Type B pancreatic cell (in vitro differentiated cells): ENCODE measurements around the gene NUDC. TPM values are rescaled to one million over a fixed set of nuclear protein-coding genes. Genes with fewer than 3 reads are reported as not detected.

Experiments
- DNase-seq: peaks from one replicate; pipeline ENCODE4 v3.0.0; 2021; ENCODE audit warnings: mixed read lengths; ENCODE audit not compliant: unreplicated experiment; ENCODE audit errors: extremely low spot score
- H3K27ac Mint-ChIP-seq: 2 replicates; pipeline ENCODE4 v1.8.0; 2021; ENCODE audit warnings: mild to moderate bottlenecking, mixed read lengths
- H3K27me3 Mint-ChIP-seq: 2 replicates; pipeline ENCODE4 v1.8.0; 2021; ENCODE audit warnings: mixed read lengths
- H3K36me3 Mint-ChIP-seq: 2 replicates; pipeline ENCODE4 v1.8.0; 2021; ENCODE audit warnings: mixed read lengths
- H3K4me1 Mint-ChIP-seq: one replicate; pipeline ENCODE4 v1.8.0; 2021; ENCODE audit warnings: mixed read lengths; ENCODE audit not compliant: unreplicated experiment
- H3K4me3 Mint-ChIP-seq: 2 replicates; pipeline ENCODE4 v1.8.0; 2021; ENCODE audit warnings: mild to moderate bottlenecking, mixed read lengths
- H3K9me3 Mint-ChIP-seq: 2 replicates; pipeline ENCODE4 v1.8.0; 2021; ENCODE audit warnings: mixed read lengths
- total RNA-seq: library from RNA; stranded (reverse); gene quantifications from 2 replicates; pipeline ENCODE4 v1.2.1, GENCODE V29; 2021; ENCODE audit warnings: low replicate concordance
- TF ChIP-seq, protein P1 (sequence below): fragments of 200-600 bp; sonication (generic); conservative IDR thresholded peaks from 2 replicates; pipeline ENCODE4 v1.5.0; 2021; ENCODE audit warnings: antibody characterized with exemption, mild to moderate bottlenecking

Gene NUDC
- total RNA-seq, 1 donor from 2014 or later: 82.7 TPM

DNA sequence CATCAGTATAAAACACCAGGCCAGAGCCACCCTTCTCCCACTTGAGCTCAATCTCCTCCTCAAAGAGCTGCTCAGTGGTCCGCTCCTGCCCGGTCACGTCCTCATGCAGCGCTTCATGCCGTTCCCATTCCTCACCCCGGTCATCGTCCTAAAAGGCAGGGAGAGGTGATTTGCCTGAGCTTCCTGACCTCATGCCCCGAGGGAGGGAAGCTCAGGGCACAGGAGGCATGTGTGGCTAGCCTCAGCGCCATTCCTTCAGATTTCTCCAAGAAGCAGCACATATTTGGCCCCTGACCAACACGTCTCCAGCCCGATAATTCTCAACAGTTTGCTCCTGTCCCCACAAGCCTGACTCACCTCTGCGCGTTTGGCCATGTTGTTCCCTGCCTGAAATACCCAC is 27.3 kb upstream of the NUDC start:
- Mint-ChIP-seq H3K9me3 (no peaks in the 10 kb centered on the region), H3K4me1 (peaks cover 13% of the 10 kb centered on the region), H3K4me3 (no peak overlapping the region), H3K27me3 (no peaks in the 10 kb centered on the region), H3K36me3 (peaks cover 19% of the 10 kb centered on the region), H3K27ac (peak overlapping the region; percentile 68)
- TF ChIP-seq, protein P1, sequence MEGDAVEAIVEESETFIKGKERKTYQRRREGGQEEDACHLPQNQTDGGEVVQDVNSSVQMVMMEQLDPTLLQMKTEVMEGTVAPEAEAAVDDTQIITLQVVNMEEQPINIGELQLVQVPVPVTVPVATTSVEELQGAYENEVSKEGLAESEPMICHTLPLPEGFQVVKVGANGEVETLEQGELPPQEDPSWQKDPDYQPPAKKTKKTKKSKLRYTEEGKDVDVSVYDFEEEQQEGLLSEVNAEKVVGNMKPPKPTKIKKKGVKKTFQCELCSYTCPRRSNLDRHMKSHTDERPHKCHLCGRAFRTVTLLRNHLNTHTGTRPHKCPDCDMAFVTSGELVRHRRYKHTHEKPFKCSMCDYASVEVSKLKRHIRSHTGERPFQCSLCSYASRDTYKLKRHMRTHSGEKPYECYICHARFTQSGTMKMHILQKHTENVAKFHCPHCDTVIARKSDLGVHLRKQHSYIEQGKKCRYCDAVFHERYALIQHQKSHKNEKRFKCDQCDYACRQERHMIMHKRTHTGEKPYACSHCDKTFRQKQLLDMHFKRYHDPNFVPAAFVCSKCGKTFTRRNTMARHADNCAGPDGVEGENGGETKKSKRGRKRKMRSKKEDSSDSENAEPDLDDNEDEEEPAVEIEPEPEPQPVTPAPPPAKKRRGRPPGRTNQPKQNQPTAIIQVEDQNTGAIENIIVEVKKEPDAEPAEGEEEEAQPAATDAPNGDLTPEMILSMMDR: no peak
- no peak for DNase-seq

- H3K27me3 Mint-ChIP-seq: no peaks in the 10 kb centered on the region
- DNase-seq: no peak
- H3K9me3 Mint-ChIP-seq: no peaks in the 10 kb centered on the region
- peaks cover 20% of the 10 kb centered on the region for H3K36me3 Mint-ChIP-seq
- H3K27ac Mint-ChIP-seq: no peak overlapping the region
- H3K4me3 Mint-ChIP-seq: no peak overlapping the region
- TF ChIP-seq, protein P1: no peak
- H3K4me1 Mint-ChIP-seq: peaks cover 19% of the 10 kb centered on the region
Observed at GRCh38 chr1:26897351-26897750, 24.2 kb upstream of the NUDC start.

GRCh38 chr1:26900001-26900814 is 21.3 kb upstream of the NUDC start, which contains the start of gene GPATCH3:
GPATCH3 (minus strand) TSS chr1:26900467; CDS start chr1:26900442, 25 bp downstream.
- peak; percentile 91 for DNase-seq
- Mint-ChIP-seq H3K9me3 (no peaks in the 10 kb centered on the region), H3K4me3 (peak within 1 kb of the TSS; percentile 94), H3K27me3 (no peaks in the 10 kb centered on the region), H3K27ac (peak within 1 kb of the TSS; percentile 95), H3K4me1 (peaks cover 19% of the 10 kb centered on the region), H3K36me3 (peaks cover 9% of the 10 kb centered on the region)
- TF ChIP-seq, protein P1: no peak

DNA sequence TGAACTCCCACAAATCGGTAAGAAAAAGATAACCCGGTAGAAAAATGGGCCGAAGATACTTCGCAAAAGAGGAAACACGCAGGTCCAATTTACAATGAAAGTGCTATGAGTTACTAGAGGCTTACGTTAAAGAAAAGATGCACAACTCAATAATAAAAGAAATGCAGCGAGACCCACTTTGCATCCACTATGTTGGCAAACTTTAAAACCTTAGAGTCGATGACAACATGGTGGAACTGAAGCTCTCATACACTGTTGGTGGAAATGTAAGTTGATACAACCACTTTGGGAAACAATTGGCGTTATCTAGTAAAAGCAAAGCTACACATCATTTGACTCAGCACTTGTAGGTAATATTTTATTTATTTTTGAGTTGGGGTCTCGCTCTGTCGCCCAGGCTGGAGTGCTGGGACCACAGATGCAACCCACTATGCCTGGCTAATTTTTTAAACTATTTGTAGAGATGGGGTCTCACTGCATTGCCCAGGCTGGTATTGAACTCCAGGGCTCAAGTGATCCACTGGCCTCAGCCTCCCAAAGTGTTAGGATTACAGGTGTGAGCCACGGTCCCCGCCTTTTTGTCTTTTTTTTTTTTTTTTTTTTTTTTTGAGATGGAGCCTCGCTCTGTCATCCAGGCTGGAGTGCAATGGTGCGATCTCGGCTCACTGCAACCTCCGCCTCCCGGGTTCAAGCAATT is 20.6 kb upstream of the NUDC start:
- H3K4me1 Mint-ChIP-seq: peaks cover 19% of the 10 kb centered on the region
- no peak for DNase-seq
- peak overlapping the region; percentile 94 for H3K4me3 Mint-ChIP-seq
- no peaks in the 10 kb centered on the region for H3K27me3 Mint-ChIP-seq
- H3K36me3 Mint-ChIP-seq: peaks cover 9% of the 10 kb centered on the region
- H3K9me3 Mint-ChIP-seq: no peaks in the 10 kb centered on the region
- H3K27ac Mint-ChIP-seq: peak overlapping the region; percentile 95
- TF ChIP-seq, protein P1: no peak

DNA sequence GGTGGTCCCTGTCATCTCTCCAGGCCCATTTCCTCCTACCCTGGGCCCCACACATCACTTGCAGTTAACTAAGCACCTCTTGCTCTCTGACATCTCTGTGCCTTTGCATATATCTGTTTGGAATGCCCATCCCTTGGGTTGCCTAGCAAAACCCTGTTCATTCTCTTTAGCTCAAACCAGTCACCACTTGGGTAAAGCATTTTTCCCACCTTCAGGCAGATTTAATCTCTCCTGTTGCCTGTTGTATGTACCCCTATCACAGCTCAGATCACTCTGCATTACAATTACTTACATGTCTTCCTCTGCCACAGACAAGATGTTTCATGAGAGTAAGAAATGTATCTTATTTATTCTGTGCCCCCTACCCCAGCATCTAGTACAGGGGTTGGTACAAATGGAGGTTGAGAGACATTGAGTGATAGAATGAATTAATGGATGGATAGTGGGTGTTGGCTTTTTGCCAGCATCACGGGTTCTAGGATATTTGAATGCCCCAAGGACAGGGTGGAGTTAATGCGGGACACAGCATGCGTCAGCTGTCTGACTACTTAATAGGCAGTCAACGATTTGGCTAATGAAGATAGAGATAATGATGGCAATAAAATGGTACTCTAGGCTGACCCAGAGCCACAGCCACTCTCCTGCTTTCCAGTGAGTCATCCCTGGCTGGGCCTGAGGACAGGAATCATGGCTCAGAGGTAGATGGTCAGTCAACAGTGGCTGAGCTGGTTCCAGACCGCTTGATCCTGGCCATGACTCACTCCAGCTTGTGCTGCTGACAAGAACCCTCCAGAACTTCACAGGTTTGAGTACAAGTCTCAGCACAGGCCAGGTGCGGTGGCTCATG is 14.2 kb upstream of the NUDC start:
- H3K27ac Mint-ChIP-seq: peak overlapping the region; percentile 7

More for the DNA sequence above, 14.2 kb upstream of the NUDC start:
- H3K27me3 Mint-ChIP-seq: peaks cover 7% of the 10 kb centered on the region
- no peaks in the 10 kb centered on the region for H3K9me3 Mint-ChIP-seq
- DNase-seq: no peak
- H3K4me1 Mint-ChIP-seq: no peaks in the 10 kb centered on the region
- H3K4me3 Mint-ChIP-seq: no peak overlapping the region
- TF ChIP-seq, protein P1: no peak
- no peaks in the 10 kb centered on the region for H3K36me3 Mint-ChIP-seq
